Measurements from ENCODE around the gene ZNF346.

Gene ZNF346

DNA sequence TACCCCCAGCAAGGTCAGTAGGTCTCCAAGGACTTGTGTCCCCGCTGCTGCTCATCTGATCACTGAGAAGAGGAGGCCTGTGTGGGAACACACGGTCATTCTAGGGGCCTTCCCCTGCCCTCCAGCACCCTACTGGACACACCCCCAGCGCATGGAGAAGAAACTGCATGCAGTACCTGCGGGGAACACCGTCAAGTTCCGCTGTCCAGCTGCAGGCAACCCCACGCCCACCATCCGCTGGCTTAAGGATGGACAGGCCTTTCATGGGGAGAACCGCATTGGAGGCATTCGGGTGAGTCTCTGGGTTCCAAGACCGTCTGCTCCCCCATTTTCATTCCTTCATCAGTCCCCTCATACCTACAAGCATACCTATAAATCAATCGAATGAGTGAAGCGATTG, 68.3 kb downstream of the ZNF346 start:
- no peak overlapping the region for H3K27ac ChIP-seq
- TF ChIP-seq ZFX (IDR thresholded peaks at IDR 0.05; ENCODE audit: borderline replicate concordance), result no peak
- TF ChIP-seq, protein P1, sequence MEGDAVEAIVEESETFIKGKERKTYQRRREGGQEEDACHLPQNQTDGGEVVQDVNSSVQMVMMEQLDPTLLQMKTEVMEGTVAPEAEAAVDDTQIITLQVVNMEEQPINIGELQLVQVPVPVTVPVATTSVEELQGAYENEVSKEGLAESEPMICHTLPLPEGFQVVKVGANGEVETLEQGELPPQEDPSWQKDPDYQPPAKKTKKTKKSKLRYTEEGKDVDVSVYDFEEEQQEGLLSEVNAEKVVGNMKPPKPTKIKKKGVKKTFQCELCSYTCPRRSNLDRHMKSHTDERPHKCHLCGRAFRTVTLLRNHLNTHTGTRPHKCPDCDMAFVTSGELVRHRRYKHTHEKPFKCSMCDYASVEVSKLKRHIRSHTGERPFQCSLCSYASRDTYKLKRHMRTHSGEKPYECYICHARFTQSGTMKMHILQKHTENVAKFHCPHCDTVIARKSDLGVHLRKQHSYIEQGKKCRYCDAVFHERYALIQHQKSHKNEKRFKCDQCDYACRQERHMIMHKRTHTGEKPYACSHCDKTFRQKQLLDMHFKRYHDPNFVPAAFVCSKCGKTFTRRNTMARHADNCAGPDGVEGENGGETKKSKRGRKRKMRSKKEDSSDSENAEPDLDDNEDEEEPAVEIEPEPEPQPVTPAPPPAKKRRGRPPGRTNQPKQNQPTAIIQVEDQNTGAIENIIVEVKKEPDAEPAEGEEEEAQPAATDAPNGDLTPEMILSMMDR (IDR thresholded peaks at IDR 0.05), result no peak

DNA sequence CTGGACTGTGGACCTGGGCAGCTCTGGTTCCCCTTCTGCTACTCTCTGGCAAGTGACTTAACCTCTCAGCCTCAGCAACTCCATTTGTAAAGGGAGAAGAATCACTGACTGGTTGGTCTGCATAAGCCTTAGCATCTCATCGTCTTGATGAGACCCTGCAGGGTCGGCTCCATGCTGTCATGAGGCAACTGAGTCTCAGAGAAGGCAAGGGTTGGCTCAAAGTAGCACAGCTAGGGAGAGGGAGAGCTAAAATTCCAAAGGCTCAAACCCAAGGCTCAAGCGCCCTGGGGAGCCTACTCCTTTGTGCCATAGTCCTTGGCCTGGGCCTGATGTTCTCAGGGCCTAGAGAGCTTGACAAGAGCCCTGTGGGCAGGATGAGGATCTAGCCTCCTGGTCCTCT, 68.7 kb downstream of the ZNF346 start:
- TF ChIP-seq, protein P1 (IDR thresholded peaks at IDR 0.05), result no peak
- TF ChIP-seq ZFX (IDR thresholded peaks at IDR 0.05; ENCODE audit: borderline replicate concordance), result no peak
- H3K27ac ChIP-seq, result no peak overlapping the region

DNA sequence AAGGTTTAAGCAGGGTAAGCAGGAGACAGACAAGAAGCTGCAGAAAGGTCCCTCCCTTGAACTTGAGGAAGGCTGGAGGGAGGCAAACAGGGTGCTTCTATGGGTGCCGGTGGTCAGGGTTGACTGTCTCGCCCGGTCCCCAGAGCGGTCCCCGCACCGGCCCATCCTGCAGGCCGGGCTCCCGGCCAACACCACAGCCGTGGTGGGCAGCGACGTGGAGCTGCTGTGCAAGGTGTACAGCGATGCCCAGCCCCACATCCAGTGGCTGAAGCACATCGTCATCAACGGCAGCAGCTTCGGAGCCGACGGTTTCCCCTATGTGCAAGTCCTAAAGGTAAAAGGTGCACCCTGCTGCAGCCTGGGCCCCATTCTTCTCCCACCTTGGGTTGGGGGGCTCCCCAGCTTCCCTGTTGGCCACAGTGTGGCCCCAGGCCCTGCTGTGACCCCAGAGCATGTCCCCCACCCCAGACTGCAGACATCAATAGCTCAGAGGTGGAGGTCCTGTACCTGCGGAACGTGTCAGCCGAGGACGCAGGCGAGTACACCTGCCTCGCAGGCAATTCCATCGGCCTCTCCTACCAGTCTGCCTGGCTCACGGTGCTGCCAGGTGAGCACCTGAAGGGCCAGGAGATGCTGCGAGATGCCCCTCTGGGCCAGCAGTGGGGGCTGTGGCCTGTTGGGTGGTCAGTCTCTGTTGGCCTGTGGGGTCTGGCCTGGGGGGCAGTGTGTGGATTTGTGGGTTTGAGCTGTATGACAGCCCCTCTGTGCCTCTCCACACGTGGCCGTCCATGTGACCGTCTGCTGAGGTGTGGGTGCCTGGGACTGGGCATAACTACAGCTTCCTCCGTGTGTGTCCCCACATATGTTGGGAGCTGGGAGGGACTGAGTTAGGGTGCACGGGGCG, 69.9 kb downstream of the ZNF346 start:
- H3K27ac ChIP-seq, result no peak overlapping the region
- TF ChIP-seq, protein P1 (IDR thresholded peaks at IDR 0.05), result no peak
- TF ChIP-seq ZFX (IDR thresholded peaks at IDR 0.05; ENCODE audit: borderline replicate concordance), result no peak

DNA sequence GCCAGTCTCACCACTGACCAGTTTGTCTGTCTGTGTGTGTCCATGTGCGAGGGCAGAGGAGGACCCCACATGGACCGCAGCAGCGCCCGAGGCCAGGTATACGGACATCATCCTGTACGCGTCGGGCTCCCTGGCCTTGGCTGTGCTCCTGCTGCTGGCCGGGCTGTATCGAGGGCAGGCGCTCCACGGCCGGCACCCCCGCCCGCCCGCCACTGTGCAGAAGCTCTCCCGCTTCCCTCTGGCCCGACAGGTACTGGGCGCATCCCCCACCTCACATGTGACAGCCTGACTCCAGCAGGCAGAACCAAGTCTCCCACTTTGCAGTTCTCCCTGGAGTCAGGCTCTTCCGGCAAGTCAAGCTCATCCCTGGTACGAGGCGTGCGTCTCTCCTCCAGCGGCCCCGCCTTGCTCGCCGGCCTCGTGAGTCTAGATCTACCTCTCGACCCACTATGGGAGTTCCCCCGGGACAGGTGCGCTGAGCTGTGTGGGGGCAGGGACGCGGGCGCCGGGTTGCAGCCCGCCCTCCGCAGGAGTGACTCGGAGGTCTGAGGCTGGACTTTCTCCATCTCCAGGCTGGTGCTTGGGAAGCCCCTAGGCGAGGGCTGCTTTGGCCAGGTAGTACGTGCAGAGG, 70.7 kb downstream of the ZNF346 start:
- TF ChIP-seq, protein P1 (IDR thresholded peaks at IDR 0.05), result no peak
- no peak for TF ChIP-seq ZFX (IDR thresholded peaks at IDR 0.05; ENCODE audit: borderline replicate concordance)
- H3K27ac ChIP-seq, result no peak overlapping the region

DNA sequence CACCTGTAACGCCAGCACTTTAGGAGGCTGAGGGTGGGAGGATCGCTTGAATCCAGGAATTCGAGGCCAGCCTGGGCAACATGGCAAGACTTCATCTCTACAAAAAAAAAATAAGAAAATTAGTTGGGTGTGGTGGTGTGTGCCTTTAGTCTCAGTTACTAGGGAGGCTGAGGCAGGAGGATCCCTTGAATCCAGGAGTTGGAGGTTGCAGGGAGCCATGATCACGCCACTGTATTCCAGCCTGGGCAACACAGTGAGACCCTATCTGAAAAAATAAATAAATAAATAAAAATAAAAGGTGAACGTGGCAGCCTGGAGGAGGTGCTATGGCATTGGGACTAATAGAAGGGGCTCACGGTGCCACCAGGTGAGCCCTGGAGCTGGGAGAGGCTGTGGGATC, 71.3 kb downstream of the ZNF346 start:
- H3K27ac ChIP-seq, result no peak overlapping the region
- TF ChIP-seq, protein P1 (IDR thresholded peaks at IDR 0.05), result no peak
- no peak for TF ChIP-seq ZFX (IDR thresholded peaks at IDR 0.05; ENCODE audit: borderline replicate concordance)

DNA sequence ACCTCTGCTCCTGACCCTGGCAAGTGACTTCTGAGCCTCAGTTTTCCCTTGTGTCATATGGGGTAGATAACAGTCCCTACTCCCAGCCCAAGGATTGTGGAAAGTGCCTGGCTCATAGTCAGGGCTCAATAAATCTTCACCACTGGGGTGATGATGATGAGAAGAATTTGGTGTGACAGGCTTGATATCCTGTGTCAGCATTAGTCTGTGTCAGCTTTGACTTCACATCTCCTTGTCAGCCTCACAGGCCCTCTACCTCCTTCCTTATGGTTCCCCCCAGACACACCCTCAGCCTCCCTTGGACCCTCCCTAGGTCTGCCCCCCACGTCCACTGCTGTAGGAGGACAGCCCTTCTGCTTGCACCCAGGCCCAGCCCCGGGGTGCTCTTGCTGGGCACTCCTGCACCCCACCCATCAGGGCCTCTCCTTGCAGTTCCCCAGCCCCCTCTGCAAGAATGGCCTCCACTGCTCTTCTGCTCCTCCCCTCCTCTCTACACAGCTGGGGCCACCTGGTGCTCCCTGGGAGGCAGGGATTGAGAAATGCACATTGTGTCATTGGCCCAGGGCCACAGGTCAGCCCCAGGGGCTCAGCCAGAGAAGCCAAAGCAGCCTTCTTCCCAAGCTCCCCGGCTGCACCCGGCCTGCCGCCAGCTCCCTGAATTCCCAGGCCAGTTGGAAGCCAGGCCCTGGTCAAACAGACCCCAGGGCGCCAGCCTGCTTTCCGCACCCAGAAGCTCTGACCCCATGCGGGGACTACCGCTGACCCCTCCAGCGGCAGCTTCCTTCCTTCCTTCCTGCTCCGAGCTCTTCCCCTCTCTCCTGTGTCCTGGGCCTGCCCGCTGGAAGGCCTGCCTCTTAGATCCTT, 72.0 kb downstream of the ZNF346 start:
- H3K27ac ChIP-seq, result no peak overlapping the region
- TF ChIP-seq, protein P1 (IDR thresholded peaks at IDR 0.05), result no peak
- no peak for TF ChIP-seq ZFX (IDR thresholded peaks at IDR 0.05; ENCODE audit: borderline replicate concordance)
